Gastroesophageal sphincter (tissue), 3 donors: ENCODE results near the gene YIPF6.

ENCODE experiments used
- EP300 ChIP-seq: sonication (generic); formaldehyde crosslinking; IDR thresholded peaks from one replicate; pipeline ENCODE4 v1.6.1; 2017; ENCODE audit warnings: antibody characterized with exemption, mild to moderate bottlenecking
- POLR2A ChIP-seq, 2 donors: fragments of 450-650 bp; IDR thresholded peaks; one replicate each; pipeline ENCODE4 v1.6.1; 2017; ENCODE audit warnings: antibody characterized with exemption in 2 of 2, mild to moderate bottlenecking in 2 of 2, moderate library complexity in 1 of 2
- POLR2AphosphoS5 ChIP-seq: sonication (generic); formaldehyde crosslinking; IDR thresholded peaks from one replicate; pipeline ENCODE4 v1.6.1; 2017; ENCODE audit warnings: antibody characterized with exemption
- TF ChIP-seq, protein P1 (sequence below), 4 experiments: fragments of 200-600 bp in 2 of 4; fragments of 450-650 bp in 2 of 4; sonication (generic) in 1 of 4; IDR thresholded peaks; one replicate each; pipeline ENCODE4 v1.5.1; 2017 to 2019; ENCODE audit warnings: antibody characterized with exemption in 4 of 4, mild to moderate bottlenecking in 2 of 4, moderate library complexity in 2 of 4

DNA sequence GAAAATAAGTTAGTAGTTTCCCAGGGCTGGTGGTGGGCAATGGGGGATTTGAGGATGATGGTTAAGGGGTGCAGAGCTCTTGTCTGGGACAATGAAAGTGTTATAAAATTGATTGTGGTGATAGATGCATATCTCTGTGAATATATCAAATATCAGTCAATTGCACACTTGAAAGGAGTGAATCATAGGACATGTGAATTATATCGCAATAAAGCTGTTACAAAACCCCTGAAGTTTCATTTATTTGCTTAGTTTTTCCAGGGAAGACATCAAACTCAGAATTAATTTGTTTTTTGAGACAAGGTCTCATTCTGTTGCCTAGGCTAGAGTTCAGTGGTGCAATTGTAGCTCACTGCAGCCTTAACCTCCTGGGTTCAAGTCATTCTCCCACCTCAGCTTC lies 17.9 kb upstream of the YIPF6 start:
- TF ChIP-seq, protein P1, sequence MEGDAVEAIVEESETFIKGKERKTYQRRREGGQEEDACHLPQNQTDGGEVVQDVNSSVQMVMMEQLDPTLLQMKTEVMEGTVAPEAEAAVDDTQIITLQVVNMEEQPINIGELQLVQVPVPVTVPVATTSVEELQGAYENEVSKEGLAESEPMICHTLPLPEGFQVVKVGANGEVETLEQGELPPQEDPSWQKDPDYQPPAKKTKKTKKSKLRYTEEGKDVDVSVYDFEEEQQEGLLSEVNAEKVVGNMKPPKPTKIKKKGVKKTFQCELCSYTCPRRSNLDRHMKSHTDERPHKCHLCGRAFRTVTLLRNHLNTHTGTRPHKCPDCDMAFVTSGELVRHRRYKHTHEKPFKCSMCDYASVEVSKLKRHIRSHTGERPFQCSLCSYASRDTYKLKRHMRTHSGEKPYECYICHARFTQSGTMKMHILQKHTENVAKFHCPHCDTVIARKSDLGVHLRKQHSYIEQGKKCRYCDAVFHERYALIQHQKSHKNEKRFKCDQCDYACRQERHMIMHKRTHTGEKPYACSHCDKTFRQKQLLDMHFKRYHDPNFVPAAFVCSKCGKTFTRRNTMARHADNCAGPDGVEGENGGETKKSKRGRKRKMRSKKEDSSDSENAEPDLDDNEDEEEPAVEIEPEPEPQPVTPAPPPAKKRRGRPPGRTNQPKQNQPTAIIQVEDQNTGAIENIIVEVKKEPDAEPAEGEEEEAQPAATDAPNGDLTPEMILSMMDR (IDR thresholded peaks at IDR 0.05): no peak
- TF ChIP-seq EP300 (no peak), POLR2A (IDR thresholded peaks at IDR 0.05) (no peak), POLR2AphosphoS5 (no peak)
